Testis (tissue), 2 donors: ENCODE results near the gene ELAC2.

Experiments
- POLR2A ChIP-seq: fragments of 450-650 bp; IDR thresholded peaks from one replicate; pipeline ENCODE4 v1.6.1; 2017; ENCODE audit warnings: antibody characterized with exemption, mild to moderate bottlenecking, moderate library complexity
- TF ChIP-seq, protein P1 (sequence below), 3 experiments: fragments of 450-650 bp in 2 of 3; fragments of 200-600 bp in 1 of 3; sonication (generic) in 1 of 3; IDR thresholded peaks; one replicate each; pipeline ENCODE4 v1.5.1; 2016 to 2019; ENCODE audit warnings: antibody characterized with exemption in 3 of 3, mild to moderate bottlenecking in 2 of 3, moderate library complexity in 1 of 3

DNA sequence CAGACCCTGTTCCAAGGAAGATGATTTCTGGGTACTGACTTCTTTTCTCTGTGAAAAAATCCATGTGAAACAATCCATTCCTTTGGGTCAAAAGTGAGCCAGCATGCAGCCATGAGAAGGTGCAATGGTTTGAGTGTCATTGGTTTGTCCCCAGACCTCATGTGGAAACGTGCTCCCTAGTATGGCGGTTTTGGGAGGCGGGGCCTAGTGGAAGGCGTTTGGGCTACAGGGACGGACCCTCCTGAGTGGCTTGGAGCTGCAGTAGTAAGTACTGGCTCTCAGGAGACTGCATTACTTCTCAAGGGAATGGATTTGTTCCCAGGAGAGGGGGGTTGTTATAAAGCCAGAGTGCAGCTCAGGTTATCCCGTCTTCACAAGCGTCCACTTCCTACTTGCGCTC, 19.4 kb downstream of the ELAC2 start:
- TF ChIP-seq, protein P1, sequence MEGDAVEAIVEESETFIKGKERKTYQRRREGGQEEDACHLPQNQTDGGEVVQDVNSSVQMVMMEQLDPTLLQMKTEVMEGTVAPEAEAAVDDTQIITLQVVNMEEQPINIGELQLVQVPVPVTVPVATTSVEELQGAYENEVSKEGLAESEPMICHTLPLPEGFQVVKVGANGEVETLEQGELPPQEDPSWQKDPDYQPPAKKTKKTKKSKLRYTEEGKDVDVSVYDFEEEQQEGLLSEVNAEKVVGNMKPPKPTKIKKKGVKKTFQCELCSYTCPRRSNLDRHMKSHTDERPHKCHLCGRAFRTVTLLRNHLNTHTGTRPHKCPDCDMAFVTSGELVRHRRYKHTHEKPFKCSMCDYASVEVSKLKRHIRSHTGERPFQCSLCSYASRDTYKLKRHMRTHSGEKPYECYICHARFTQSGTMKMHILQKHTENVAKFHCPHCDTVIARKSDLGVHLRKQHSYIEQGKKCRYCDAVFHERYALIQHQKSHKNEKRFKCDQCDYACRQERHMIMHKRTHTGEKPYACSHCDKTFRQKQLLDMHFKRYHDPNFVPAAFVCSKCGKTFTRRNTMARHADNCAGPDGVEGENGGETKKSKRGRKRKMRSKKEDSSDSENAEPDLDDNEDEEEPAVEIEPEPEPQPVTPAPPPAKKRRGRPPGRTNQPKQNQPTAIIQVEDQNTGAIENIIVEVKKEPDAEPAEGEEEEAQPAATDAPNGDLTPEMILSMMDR (IDR thresholded peaks at IDR 0.05): no peak
- no peak for TF ChIP-seq POLR2A
